ENCODE data around the gene CCNB1. TPM values are rescaled to one million over a fixed set of nuclear protein-coding genes. Genes with fewer than 3 reads are reported as not detected.
"Not testable (repeated sequence)": the region's sequence is repeated elsewhere in the genome, so short reads cannot be mapped to it uniquely, and the experiment has no call there.

CCNB1 gene
- total RNA-seq, 3 donors from 2014 or later, result 5.6 to 9.4 (median 7.5) TPM

GRCh38 chr5:69217151-69217511 is 50.2 kb downstream of the CCNB1 start:
- Histone ChIP-seq H3K27ac (no peak overlapping the region), H3K9me3 (no peaks in the 10 kb centered on the region), H3K27me3 (no peaks in the 10 kb centered on the region), H3K4me1 (peaks cover 0 to 2% of the 10 kb centered on the region in 2 donors), H3K36me3 (no peaks in the 10 kb centered on the region), H3K4me3 (peak overlapping the region; percentile 84 to 96 (median 95))
- intact Hi-C loops (cut with DNase I; ENCODE audit: low total_unique reads), result no loop called here
- no peak for DNase-seq (ENCODE audit: low spot score in 2 of 2)
- TF ChIP-seq CTCF (IDR thresholded peaks at IDR 0.05), result no peak
- TF ChIP-seq POLR2A (IDR thresholded peaks at IDR 0.05), result no peak
- no peak for TF ChIP-seq POLR2AphosphoS5 (IDR thresholded peaks at IDR 0.05)

GRCh38 chr5:69217548-69218526 is 50.9 kb downstream of the CCNB1 start:
- no peaks in the 10 kb centered on the region for H3K36me3 ChIP-seq
- H3K9me3 ChIP-seq, result no peaks in the 10 kb centered on the region
- H3K4me1 ChIP-seq, result peaks cover 0 to 2% of the 10 kb centered on the region in 2 donors
- H3K4me3 ChIP-seq, result peak overlapping the region; percentile 84 to 96 (median 95)
- peak overlapping the region; percentile 92 to 98 for H3K27ac ChIP-seq
- intact Hi-C loops (cut with DNase I; ENCODE audit: low total_unique reads), result no loop called here
- DNase-seq (ENCODE audit: low spot score in 2 of 2), result peak; percentile 95 to 96
- TF ChIP-seq POLR2AphosphoS5 (IDR thresholded peaks at IDR 0.05) (peak; percentile 87 to 93 (median 91)), CTCF (IDR thresholded peaks at IDR 0.05) (peak in 2 of 3 donors; percentile 40 to 58), POLR2A (IDR thresholded peaks at IDR 0.05) (peak; percentile 81)
- H3K27me3 ChIP-seq, result no peaks in the 10 kb centered on the region

GRCh38 chr5:69219939-69220338 is 53.0 kb downstream of the CCNB1 start:
- Histone ChIP-seq H3K4me1 (peaks cover 0 to 2% of the 10 kb centered on the region in 2 donors), H3K9me3 (no peaks in the 10 kb centered on the region), H3K27me3 (no peaks in the 10 kb centered on the region), H3K27ac (no peak overlapping the region), H3K4me3 (no peak overlapping the region), H3K36me3 (no peaks in the 10 kb centered on the region)
- intact Hi-C loops (cut with DNase I; ENCODE audit: low total_unique reads), result no loop called here
- no peak for DNase-seq (ENCODE audit: low spot score in 2 of 2)
- no peak for TF ChIP-seq POLR2AphosphoS5 (IDR thresholded peaks at IDR 0.05)
- no peak for TF ChIP-seq CTCF (IDR thresholded peaks at IDR 0.05)
- no peak for TF ChIP-seq POLR2A (IDR thresholded peaks at IDR 0.05)

DNA sequence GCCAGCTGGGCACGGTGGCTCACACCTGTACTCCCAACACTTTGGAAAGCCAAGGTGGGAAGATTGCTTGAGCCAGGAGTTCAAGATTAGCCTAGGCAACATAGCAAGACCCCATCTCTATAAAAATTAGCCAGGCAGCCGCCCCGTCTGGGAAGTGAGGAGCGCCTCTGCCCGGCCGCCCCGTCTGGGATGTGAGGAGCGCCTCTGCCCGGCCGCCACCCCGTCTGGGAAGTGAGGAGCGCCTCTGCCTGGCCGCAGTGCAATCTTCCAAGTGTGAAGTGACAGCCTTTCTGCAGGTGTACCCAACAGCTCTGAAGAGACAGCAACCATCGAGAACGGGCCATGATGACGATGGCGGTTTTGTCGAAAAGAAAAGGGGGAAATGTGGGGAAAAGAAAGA is 53.4 kb downstream of the CCNB1 start:
- H3K27me3 ChIP-seq; H3K27ac ChIP-seq; H3K9me3 ChIP-seq; H3K4me1 ChIP-seq; H3K36me3 ChIP-seq; H3K4me3 ChIP-seq; DNase-seq (ENCODE audit: low spot score in 2 of 2); intact Hi-C loops (cut with DNase I; ENCODE audit: low total_unique reads): not testable (repeated sequence)

GRCh38 chr5:69220833-69221232 is 53.9 kb downstream of the CCNB1 start:
- H3K36me3 ChIP-seq; H3K27me3 ChIP-seq; H3K4me3 ChIP-seq; DNase-seq (ENCODE audit: low spot score in 2 of 2); H3K4me1 ChIP-seq; H3K27ac ChIP-seq; intact Hi-C loops (cut with DNase I; ENCODE audit: low total_unique reads); H3K9me3 ChIP-seq: not testable (repeated sequence)

GRCh38 chr5:69224520-69224919 is 57.6 kb downstream of the CCNB1 start:
- Histone ChIP-seq H3K36me3 (no peaks in the 10 kb centered on the region), H3K4me1 (no peaks in the 10 kb centered on the region), H3K27ac (no peak overlapping the region), H3K9me3 (no peaks in the 10 kb centered on the region), H3K27me3 (no peaks in the 10 kb centered on the region), H3K4me3 (no peak overlapping the region)
- no peak for DNase-seq (ENCODE audit: low spot score in 2 of 2)
- intact Hi-C loops (cut with DNase I; ENCODE audit: low total_unique reads), result no loop called here
- no peak for TF ChIP-seq POLR2AphosphoS5 (IDR thresholded peaks at IDR 0.05)
- no peak for TF ChIP-seq CTCF (IDR thresholded peaks at IDR 0.05)
- no peak for TF ChIP-seq POLR2A (IDR thresholded peaks at IDR 0.05)

All from breast epithelium (tissue), 4 donors.